ENCODE measurements around the gene GPR176.
"Not testable (repeated sequence)": the region's sequence is repeated elsewhere in the genome, so short reads cannot be mapped to it uniquely, and the experiment has no call there.

The GPR176 gene

DNA sequence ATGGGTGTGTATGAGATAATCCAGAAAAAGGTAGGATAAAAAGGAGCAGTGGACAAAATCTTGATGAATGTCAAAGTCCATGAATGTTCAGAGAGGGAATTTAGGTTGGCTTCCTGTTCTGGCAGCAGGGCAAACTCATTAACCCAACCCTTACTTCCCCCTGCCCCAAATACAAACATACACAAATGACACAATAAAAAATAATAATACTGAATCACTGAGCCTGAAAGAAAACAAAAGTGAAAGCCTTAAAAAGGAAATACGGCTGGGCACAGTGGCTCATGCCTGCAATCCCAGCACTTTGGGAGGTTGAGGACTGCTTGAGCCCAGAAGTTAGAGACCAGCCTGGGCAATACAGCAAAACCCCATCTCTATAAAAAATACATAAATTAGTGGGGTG is 62.9 kb downstream of the GPR176 start:
- no peak for DNase-seq (ENCODE audit: low spot score)

DNA sequence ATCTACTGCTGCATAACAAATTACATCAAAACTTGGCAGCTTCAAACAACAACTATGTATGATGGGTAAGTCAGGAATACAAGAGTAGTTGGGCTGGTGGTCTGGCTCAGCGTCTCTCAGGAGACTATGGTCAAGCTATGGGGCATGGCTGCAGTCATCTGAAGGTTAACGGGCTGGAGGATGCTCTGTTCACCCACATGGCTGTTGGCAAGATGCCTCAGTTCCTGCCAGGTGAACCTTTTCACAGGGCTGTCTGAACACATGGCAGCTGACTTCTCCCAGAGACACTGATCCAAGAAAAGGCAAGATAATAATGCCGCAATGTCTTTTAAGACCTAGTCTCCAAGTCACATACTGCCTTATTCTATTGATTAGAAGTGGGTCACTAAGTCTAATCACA is 63.7 kb downstream of the GPR176 start:
- DNase-seq (ENCODE audit: low spot score) = no peak

DNA sequence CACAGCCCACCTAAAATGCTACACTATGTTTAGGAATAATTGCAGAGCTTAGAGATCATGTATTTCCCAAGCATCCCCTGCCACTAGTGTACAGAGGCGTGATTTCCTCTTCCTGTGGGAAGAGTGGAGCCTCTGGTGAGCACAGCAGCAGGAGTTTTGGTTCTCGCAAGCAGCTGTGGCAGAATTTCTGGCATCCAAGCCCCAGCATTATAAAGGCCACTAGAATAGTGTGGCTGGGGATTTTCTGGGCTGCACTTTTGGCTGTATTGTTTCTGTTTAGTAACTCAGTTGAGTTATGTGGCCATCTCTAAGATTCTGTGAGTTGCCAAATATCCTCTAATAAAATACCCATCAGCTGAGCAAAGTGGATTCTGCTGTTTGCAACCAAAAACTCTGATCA is 64.7 kb downstream of the GPR176 start:
- no peak for DNase-seq (ENCODE audit: low spot score)

GRCh38 chr15:39854161-39854560 is 65.9 kb downstream of the GPR176 start:
- DNase-seq (ENCODE audit: low spot score) = no peak

DNA sequence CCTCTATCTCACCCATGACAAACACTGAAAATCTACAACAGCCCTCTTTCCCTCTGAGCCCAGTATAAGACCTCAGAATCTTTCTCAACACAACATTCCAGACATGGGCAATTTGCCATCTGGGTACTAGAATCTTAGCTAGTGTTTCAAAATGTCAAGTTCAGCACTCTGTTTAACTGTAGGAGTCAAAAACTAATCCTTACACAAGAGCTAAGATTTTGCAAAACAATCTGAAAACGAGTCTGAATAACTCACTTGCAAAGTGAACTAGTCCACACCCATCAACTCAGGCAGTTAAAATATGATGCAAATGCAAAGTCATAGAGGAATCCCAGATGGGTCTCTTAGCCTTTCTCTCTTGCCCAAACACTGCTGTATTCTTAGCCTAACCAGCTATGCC is 67.8 kb downstream of the GPR176 start:
- no peak for DNase-seq (ENCODE audit: low spot score)

DNA sequence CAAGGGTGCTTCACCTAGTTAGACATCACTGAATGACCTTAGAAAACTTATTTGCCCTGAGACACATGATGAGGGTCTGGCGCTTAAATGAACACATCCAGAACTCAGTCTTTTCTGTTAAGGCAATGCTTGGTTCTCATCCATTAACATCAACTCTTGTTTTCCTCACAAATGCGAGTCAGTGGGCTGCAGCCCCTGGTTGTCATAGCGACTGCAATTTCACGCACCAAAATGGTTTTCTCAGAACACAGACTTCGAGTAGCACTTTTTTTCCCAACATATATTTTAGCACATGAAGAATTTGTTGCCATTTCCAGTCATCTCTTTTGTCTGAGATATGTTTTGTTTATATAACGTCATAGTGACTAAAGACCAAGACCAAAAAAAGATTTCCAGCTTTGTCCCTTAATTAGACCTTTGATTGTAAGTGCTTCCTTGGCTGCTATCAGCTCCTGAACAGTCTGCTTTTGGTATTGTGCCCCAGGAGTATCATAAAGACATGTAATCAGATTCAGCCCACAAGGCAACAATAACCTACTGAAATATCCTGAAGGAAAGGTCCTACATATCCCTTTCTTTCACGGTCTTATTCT is 68.5 kb downstream of the GPR176 start:
- no peak for DNase-seq (ENCODE audit: low spot score)

- DNase-seq (ENCODE audit: low spot score) = no peak
These were observed 69.6 kb downstream of the GPR176 start for GRCh38 chr15:39850436-39850835.

DNA sequence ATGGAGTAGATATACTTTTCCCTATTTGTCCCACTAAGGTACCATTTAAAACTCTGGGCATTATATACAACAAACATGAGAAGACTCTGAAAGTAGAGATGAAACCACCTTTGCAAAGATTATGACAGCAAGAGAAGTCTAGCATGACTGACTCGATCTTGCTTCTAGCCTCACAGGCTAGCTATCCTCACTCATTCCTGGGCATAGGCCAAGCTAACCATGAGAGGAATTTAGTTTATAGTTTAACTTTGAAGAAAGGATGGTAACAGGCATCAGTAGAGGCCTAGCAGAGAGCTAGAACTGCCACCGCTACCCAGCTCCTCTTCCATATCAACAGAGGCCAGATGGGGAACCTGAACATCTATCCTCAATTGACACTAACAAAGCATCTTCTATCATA is 74.0 kb downstream of the GPR176 start:
- DNase-seq (ENCODE audit: low spot score) = no peak

DNA sequence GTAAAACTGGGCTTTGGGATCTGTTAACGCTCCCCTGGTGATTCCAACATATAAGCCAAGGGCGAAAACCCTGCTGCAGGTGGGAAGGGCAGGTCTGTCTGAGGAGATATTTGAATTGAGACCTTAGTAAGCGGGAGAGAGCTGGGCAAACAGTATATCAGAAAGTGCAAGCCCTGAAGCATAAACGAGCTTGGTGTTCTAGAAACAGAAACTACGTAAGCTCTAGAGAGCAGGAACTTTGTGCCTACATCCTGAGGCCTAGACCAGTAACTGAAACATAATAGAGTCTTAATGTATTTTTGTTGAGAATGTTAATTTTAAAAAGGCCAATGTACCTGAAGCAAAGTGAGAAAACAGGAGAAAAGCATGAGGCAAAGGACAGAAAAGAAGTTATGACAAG is 74.5 kb downstream of the GPR176 start:
- DNase-seq (ENCODE audit: low spot score) = no peak

- no peak for DNase-seq (ENCODE audit: low spot score)
These were observed 76.5 kb downstream of the GPR176 start for GRCh38 chr15:39843565-39843964.

GRCh38 chr15:39837454-39837853 is 82.6 kb downstream of the GPR176 start:
- no peak for DNase-seq (ENCODE audit: low spot score)

DNA sequence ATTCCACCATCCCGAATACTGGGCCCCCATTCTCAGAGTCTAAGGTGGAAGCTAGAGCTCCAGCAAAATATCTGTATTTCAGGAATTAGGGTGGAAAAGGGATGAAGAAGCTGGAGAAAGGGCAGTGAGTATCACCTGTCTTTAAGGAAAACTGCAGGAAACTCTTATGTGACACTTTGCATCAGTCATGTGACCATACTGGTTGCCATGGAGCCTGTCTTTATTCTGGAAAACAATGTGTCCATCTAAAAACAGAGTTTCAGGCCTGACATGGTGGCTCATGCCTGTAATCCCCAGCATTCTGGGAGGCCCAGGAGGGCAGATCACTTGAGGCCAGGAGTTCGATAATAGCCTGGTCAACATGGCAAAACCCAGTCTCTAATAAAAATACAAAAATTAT is 84.5 kb downstream of the GPR176 start:
- no peak for DNase-seq (ENCODE audit: low spot score)

GRCh38 chr15:39834256-39834655 is 85.8 kb downstream of the GPR176 start:
- DNase-seq (ENCODE audit: low spot score) = no peak

DNA sequence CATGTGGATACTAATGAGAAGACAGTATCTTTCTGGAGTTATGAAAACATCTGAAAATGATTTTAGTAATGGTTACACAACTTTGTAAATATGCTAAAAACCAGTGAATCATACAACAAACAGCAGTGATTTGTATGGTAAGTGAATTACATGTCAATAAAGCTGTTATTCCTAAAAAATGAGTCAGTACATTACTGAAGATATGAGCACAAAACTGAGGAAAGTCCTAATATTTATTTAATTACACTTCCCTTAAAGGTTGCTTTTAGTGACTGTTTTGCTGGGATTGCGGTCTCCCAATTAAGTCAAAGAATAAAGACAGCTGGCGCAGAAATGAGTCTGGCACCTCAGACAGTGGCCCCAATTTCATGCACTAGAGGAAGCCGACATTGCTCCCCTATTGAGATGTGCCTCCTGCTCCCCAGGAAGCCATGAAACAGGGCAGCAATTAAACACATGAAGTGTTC is 86.5 kb downstream of the GPR176 start:
- DNase-seq (ENCODE audit: low spot score) = no peak

GRCh38 chr15:39830166-39830565 is 89.9 kb downstream of the GPR176 start:
- DNase-seq (ENCODE audit: low spot score) = no peak

GRCh38 chr15:39828374-39828931 is 91.6 kb downstream of the GPR176 start:
- DNase-seq (ENCODE audit: low spot score) = no peak

DNA sequence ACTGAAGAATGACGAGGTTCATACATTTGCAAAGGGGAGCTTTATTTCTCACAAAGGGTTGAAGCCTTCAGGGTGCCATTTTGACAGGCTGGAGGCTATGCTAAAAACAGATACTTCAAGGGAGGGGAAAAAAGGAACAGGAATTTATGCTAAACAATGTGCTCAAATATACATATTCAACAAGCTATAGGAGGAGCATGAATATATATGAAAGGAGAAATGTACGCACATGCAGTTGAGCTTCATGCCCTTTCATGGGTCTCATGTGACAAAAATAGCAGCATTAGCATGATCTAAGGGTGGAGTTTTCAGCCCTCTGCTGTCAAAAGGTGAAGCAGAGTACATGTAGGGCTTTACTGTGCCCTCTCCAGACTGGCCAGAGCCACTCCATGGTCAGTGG is 93.1 kb downstream of the GPR176 start:
- no peak for DNase-seq (ENCODE audit: low spot score)

DNA sequence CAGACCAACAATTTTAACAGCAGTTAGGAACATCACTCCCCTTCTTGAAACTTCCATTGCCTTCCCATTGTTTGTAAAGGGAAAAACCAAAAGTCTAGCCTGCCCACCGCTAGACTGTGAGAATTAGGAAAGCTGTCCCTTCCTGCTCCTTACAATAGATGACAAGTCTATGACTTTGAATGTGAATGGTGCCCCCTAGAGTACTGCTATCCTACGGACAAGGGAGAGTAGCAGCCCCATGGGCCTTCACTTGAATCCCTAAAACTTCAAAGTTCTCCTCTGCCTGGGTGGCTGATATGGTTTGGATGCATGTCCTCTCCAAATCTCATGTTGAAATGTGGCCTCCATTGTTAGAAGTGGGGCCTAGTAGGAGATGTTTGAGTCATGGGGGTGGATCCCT is 96.4 kb downstream of the GPR176 start:
- no peak for DNase-seq (ENCODE audit: low spot score)

- no peak for DNase-seq (ENCODE audit: low spot score)
These were observed 99.9 kb downstream of the GPR176 start for GRCh38 chr15:39820050-39820602.

- no peak for DNase-seq (ENCODE audit: low spot score)
These were observed 100.5 kb downstream of the GPR176 start for GRCh38 chr15:39819533-39819932.

DNA sequence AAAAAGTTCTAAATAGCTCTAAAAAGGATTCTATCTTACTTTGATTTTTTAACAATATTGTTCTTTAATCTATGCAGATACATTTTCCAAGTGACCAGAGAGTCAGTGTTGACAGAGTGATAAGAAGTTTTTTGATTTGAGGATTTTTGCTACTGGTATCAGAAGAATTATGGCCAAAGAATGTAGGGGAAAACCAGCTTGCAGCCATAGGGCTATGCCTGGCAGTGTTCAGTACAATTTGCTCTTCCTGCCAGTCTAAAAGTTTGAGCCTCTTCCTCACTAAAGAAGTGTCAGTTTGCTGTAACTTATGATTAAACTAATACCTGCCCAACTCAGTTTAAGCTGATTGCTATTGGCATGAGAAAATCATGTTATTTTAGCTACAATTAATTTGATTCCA is 102.2 kb downstream of the GPR176 start:
- DNase-seq (ENCODE audit: low spot score) = no peak

DNA sequence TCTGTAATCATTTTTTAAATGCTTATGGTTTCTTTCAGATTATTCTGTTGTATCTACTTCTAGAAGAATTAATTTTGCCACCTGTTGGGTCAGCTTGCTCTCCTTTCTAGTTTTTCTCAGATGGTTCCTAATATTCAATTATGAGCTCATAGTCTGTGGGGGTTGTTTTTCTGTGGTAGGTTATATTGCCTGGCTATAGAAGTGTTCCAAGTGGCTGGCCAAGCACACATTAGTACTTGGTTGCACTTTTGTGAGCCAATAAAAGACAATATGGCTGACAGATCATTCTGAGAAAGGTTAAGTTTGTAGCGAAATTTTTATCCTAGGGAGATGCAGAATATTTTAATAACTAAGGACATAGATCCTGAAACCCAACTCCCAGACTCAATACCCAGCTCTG is 105.6 kb downstream of the GPR176 start:
- no peak for DNase-seq (ENCODE audit: low spot score)

DNA sequence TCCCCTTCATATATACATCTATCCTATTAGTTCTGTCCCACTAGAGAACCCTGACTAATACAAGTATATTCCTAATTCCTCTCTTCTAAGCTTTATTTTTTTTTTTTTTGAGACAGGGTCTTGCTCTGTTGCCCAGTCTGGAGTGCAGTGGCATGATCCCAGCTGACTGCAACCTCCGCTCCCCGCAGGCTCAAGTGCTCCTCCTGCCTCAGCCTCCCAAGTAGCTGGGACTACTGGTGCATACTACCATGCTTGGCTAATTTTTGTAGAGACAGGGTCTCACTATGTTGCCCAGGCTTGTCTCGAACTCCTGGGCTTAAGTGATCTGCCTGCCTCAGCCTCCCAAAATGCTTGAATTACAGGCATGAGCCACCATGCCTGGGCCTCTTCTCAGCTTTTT is 107.4 kb downstream of the GPR176 start:
- DNase-seq (ENCODE audit: low spot score) = not testable (repeated sequence)

DNA sequence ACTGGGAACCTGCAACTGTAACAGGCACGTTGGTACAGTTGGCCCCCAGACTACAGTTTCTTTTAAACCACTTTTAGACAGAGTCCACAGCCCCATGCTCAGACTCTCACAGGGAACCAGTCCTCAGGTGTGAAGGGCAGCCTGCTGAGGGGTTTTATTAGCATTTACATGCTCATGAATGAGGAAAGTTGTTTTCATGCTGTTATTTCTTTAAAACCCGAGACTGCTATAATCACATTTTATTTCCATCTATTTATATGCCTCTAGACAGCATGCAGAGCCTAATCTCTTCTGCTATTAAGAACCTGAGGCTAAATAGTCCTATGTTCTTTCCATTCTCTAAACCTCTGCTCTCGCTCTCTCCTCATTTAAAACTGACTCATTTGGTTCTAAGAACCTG is 111.2 kb downstream of the GPR176 start:
- DNase-seq (ENCODE audit: low spot score) = no peak
